GM19372 (cell line): ENCODE data around the gene TEX44.
"Not testable (repeated sequence)": the region's sequence is repeated elsewhere in the genome, so short reads cannot be mapped to it uniquely, and the experiment has no call there.

Experiments used
- ATAC-seq: cut with Tn5 transposase; IDR thresholded peaks from one replicate; pipeline ENCODE4 v1.9.1; 2021; ENCODE audit warnings: mild to moderate bottlenecking, low read depth, moderate library complexity; ENCODE audit not compliant: unreplicated experiment

Gene TEX44

GRCh38 chr2:231570915-231571314 lies 21.7 kb upstream of the TEX44 start:
- not testable (repeated sequence) for ATAC-seq

DNA sequence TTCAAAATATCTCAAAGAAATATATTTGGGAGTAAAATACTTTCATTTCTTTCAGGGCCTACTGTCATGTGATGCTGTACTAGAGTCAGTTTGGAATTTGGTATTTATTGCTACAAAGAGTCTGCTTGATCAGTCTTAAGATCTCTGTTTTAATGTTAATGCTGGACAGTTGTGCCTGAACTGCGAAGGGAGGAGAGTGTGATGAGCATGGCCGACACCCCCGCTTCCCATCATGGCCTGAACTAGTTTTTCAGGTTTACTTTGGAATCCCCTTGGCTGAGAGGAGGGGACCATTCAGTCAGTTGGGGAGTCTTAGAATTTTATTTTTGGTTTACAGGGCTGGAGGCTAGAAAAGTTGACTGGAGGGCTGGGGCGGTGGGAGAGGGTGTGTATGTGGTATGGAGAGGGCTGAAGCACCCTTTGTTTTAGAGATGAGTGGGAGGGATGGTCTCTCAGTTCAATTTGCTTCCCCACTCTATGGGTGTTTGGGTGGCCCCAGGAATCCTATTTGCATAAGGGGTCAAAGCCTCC lies 20.9 kb upstream of the TEX44 start:
- no peak for ATAC-seq

- ATAC-seq, result no peak
Observed at GRCh38 chr2:231573096-231573495, 19.6 kb upstream of the TEX44 start.

GRCh38 chr2:231573698-231574421 lies 18.8 kb upstream of the TEX44 start:
- no peak for ATAC-seq

- ATAC-seq, result no peak
Observed at GRCh38 chr2:231575612-231576256, 16.9 kb upstream of the TEX44 start.

DNA sequence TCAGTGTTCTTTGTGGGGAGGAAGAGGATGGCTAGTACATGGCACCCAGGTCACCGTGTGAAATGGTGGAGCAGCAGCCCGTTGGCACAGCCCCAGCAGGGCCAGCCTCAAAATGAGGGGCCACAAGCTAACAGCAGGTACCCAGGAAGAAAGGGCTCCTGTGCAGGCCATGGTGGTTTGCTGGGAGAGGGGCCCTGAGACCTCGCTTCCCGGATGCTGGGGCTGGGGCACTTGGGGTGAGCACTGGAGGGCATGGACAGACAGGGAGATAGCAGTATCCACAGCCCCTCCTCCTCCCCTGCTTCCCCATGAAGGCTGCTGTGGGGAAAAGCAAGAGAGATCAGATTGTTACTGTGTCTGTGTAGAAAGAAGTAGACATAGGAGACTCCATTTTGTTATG lies 16.2 kb upstream of the TEX44 start:
- no peak for ATAC-seq

- ATAC-seq, result not testable (repeated sequence)
Observed at GRCh38 chr2:231578655-231579054, 14.0 kb upstream of the TEX44 start.

DNA sequence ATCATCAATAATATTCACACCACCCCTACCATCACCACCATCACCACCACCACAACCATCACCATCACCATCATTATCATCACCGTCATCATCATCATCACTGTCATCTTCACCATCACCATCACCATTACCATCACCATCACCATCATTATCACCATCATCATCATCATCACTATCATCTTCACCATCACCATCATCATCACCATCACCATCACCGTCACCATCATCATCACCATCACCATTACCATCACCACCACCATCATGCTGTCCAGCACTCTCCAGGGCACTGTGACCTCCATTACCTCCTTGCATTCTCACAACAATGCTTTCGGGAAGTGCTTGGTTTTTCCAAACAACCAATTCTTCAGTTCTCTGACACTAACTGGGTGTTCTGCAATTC lies 13.1 kb upstream of the TEX44 start:
- ATAC-seq, result no peak

DNA sequence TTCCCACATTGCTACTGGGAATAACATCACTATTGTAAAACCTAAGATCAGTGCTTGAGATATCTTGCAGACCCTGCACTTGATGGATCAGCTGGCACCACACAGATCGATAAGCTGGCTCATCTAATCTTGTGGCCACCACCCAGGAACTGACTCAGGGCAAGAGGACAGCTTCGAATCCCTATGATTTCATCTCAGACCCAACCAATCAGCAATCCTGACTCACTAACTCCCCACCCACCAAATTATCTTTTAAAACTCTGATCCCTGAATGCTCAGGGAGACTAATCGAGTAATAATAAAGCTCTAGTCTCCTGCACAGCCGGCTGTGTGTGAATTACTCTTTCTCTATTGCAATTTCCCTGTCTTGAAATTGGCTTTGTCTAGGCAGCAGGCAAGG lies 11.3 kb upstream of the TEX44 start:
- no peak for ATAC-seq

DNA sequence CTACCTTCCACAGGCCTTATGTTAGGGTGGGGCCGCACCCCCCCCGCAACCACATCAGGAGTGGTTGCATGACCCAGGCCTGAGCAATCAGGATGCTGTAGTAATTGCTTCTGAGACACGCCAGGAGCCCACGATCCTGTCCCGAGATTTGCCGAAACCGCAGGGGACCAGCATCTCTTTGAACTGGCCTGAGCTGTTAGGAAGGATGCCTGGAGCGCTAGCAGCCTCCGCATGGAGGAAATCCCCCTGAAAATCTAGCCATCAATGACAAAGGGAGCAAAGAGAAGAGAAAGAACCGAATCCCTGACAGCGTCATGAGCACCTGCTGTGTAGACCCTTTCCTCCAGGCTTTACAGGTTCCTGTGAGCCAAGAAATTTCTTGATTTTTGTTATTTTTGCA lies 8.7 kb upstream of the TEX44 start:
- no peak for ATAC-seq

DNA sequence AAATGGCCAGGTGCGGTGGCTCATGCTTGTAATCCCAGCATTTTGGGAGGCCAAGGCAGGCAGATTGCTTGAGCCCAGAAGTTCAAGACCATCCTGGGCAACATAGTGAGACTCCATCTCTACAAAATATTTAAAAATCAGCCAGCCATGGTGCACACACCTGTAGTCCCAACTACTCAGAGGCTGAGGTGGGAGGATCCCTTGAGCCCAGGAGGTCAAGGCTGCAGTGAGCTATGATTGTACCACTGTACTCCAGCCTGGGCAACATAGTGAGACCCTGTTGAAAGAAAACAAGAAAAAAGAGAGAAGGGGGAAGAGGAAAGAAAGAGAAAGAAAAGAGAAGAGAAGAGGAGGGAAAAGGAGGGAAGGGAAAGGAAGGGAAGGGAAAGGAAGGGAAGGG lies 4.9 kb upstream of the TEX44 start:
- not testable (repeated sequence) for ATAC-seq

GRCh38 chr2:231589656-231590055 lies 3.0 kb upstream of the TEX44 start:
- no peak for ATAC-seq

- no peak for ATAC-seq
Observed at GRCh38 chr2:231590614-231591013, 2.0 kb upstream of the TEX44 start.

GRCh38 chr2:231593666-231594065 lies 1.0 kb downstream of the TEX44 start:
- no peak for ATAC-seq

DNA sequence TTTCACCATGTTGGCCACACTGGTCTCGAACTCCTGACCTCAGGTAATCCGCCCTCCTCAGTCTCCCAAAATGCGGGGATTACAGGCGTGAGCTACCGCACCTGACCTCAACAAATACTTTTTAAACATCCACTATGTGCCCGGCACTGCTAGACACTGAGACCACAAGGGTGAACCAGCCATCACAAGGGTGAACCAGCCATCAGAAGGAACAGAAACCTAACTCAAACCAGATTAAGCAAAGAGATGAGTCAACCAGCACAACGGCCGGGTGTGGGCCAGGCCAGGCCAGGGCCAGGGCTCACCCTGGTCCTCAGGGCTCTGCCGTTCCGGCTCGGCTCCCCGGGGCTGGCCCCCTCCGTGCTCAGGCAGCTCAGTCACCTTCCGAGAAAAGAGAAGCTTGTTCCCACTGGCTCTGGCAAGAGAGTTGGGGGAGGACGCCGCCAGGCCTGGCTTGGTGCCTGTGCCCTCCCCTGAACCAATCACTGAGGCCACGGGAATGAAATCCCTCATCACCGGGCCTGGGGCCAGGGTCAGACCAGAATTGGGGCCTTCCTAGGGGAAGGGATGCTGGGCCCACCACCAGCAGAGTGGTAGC lies 4.4 kb downstream of the TEX44 start:
- peak; percentile 58 for ATAC-seq

DNA sequence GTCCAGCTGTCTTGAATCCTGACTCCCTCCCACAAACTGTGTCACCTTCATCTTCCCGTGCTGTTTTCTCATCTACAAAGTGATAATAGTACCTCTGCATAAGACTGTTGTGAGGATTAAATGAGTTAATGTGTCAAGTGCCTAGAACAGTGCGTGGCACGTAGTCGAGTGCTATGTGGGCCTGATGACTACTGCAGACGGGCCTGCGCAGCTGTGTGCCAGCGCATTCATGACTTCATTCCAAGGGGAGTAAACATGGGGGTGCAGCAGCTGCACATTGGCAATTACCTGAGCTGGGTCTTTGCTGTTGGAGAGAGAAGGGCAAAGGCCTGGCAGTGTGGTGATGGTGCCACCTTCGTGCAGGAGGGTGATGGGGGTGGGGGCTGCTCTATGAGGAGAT lies 5.0 kb downstream of the TEX44 start:
- no peak for ATAC-seq

DNA sequence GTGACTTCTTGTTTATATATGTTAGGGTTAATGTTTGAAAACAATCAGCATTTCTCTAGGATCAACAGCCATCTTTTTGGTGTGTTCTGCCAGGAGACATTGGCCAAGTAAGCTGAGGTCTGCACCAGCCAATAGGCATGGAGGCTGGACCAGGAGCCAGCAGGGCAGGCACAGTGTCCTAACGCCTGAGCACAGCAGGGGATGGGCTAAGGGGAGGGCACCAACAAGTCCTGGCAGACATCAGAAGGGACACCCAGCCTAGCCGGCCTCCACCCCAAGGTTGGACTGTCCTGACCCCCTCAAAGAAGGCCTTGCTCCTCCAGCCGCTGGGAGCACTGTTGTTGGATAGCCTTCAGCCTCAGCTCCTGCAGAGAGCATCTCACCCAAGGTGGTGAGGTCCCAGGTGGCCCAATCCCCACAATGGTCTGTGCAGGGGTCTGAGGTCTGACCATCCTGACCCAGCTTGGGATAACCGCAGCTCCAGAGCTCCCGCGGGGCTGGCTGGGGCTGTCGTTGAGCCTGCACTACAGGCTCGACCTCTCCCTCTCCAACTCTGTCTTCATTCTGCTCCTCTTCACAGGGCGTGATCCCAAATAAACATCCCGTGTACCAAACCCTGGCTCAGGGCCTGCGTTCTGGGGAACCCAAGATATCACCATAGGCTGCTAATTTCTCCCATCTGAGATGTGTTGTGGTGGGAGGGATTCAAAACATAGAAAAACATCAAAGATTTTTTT lies 8.1 kb downstream of the TEX44 start:
- ATAC-seq, result no peak

- ATAC-seq, result peak; percentile 40
Observed at GRCh38 chr2:231601356-231602229, 8.9 kb downstream of the TEX44 start.

- no peak for ATAC-seq
Observed at GRCh38 chr2:231602859-231603467, 10.3 kb downstream of the TEX44 start.
